Skin epidermis (tissue), 12 donors: ENCODE results near the gene CCSER2.
A peak's percentile ranks its signal among the peaks of the same experiment; 100 is the strongest.

Source experiments
- H3K27ac ChIP-seq, 21 experiments: fragments of 200-600 bp; sonication (generic) in 11 of 21; one replicate each; pipeline ENCODE4 v1.5.0; 2020; ENCODE audit warnings: mild to moderate bottlenecking in 3 of 21, inconsistent platforms in 2 of 21, moderate library complexity in 2 of 21
- H3K4me3 ChIP-seq, 7 experiments: fragments of 200-600 bp; sonication (generic) in 2 of 7; one replicate each; pipeline ENCODE4 v1.5.0; 2020; ENCODE audit warnings: inconsistent platforms in 2 of 7, mild to moderate bottlenecking in 2 of 7, moderate library complexity in 1 of 7

The CCSER2 gene

DNA sequence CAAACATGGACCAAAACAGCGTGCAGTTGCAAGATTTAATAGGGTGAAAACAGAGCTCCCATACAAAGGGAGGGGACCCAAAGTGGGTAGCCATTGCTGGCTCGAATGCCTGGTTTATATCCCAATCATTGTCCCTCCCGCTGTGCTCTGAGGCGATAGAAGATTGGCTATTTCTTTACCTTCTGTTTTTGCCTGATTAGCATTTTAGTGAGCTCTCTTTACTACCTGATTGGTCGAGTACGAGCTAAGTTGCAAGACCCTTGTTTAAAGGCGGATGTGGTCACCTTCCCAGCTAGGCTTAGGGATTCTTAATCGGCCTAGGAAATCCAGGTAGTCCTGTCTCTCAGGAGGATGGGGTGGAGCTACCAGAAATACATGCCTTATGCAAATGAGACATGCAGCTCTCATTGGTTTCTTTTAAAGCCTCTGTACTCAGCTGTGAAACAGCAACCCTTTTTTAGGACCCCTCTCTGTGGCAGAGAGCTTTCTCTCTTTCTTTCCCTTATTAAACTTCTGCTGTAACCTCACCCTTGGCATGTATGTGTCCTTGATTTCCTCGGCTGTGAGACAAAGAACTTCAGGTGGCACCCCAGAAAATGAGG, 202.4 kb downstream of the CCSER2 start:
- Histone ChIP-seq H3K27ac (no peak overlapping the region), H3K4me3 (no peak overlapping the region)

DNA sequence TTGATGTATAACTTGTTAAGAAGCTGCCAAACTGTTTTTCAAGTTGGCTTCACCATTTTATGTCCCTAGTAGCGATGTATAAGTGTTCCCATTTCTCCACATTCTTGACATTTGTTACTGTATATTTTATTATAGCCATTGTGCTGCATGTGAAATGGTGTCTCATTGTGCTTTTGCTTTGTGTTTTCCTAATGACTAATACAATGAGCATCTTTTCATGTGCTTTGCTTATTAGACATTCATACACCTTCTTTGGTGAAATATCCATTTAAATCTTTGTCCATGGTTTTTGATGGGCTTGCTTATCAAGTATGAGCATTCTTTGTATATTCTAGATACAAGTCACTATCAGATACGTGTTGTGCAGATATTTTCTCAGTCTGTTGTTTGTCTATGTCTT, 203.0 kb downstream of the CCSER2 start:
- Histone ChIP-seq H3K4me3 (no peak overlapping the region), H3K27ac (no peak overlapping the region)

DNA sequence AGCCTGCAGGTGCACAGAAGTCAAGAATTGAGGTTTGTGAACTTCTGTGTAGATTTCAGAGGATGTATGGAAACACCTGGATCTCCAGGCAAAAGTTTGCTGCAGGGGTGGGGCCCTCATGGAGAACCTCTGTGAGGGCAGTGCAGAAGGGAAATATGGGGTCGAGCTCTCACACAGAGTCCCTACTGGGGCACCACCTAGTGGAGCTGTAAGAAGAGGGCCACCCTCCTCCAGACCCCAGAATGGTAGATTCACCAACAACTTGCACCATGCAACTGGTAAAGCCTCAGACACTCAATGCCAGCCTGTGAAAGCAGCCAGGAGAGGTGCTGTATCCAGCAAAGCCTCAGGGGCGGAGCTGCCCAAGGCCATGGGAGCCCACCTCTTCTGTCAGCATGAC, 205.8 kb downstream of the CCSER2 start:
- no peak overlapping the region for H3K27ac ChIP-seq
- H3K4me3 ChIP-seq = no peak overlapping the region

GRCh38 chr10:84537447-84537931, 209.1 kb downstream of the CCSER2 start:
- Histone ChIP-seq H3K4me3 (no peak overlapping the region), H3K27ac (no peak overlapping the region)

DNA sequence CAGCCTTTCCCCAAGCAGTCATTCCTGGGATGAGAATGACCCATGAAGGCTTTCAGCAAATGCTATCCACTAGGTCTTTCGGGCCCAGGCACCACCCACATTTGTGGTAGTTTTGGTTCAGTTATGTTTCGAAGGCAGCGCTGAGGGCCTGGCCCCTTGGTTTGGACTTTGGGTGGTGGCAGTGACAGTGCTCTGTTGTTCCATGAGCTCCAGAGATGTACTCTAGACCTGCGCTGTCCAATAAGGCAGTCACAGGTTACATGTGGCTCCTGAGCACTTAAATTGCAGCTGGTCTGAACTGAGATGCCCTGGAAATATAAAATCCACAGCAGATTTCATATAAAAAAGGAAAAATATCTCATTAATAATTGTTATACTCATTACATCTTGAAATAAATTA, 209.6 kb downstream of the CCSER2 start:
- Histone ChIP-seq H3K4me3 (no peak overlapping the region), H3K27ac (no peak overlapping the region)

DNA sequence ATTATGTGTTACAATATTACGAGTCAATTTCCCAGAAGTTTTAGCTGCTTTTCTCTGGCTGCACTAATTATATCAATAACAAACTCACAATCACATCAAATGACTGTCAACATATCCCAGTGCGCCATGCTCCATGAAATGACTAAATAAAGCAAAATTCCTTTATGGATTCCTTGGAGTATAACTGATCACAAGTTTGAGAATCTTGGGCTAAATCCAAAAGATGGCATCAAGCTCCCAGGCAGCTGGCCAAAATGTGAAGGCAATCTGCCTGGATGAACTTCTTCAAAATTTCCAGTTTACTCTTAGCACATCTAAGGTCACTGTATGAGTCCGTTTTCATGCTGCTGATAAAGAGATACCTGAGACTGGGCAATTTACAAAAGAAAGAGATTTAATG, 210.8 kb downstream of the CCSER2 start:
- no peak overlapping the region for H3K27ac ChIP-seq
- no peak overlapping the region for H3K4me3 ChIP-seq

GRCh38 chr10:84540022-84540616, 211.7 kb downstream of the CCSER2 start:
- Histone ChIP-seq H3K4me3 (peak overlapping the region in 3 of 7 experiments; percentile 12 to 28 (median 16)), H3K27ac (no peak overlapping the region)

DNA sequence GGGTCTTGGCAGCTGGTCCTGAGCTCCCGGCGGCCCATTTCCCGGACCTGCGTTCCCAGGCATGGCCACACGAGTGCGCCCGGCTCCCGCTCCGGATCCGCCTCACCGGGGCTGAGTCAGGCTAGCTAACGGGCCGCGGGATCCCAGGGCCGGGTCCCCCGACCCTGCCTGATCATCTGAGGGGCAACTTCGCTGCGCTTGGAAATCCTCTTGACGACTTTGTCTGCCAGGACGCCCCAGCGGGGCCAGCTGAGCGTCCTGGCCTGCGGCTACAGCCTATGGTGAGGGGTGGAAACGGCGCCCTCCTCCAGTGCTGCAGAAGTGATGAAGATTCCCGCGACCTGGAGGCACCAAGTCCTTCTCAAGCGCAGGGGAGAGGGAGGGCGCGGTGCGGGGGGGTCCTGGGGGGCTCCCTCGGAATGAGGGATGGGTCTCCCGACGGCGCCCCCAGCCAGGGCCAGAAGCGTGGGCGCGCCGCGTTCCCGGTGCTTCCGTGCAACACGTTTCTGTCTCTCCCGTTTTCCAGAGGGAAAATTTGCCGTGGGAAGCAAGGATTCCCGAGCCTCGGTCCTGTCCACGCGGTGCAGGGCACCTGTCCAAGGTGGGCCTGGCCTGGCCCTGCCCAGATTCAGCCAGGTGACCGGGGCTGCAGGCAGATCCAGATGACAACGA, 212.4 kb downstream of the CCSER2 start:
- H3K4me3 ChIP-seq = peak overlapping the region in 6 of 7 experiments; percentile 12 to 28 (median 18)
- no peak overlapping the region for H3K27ac ChIP-seq

GRCh38 chr10:84541289-84541637, 212.9 kb downstream of the CCSER2 start:
- H3K27ac ChIP-seq = no peak overlapping the region
- H3K4me3 ChIP-seq = no peak overlapping the region

DNA sequence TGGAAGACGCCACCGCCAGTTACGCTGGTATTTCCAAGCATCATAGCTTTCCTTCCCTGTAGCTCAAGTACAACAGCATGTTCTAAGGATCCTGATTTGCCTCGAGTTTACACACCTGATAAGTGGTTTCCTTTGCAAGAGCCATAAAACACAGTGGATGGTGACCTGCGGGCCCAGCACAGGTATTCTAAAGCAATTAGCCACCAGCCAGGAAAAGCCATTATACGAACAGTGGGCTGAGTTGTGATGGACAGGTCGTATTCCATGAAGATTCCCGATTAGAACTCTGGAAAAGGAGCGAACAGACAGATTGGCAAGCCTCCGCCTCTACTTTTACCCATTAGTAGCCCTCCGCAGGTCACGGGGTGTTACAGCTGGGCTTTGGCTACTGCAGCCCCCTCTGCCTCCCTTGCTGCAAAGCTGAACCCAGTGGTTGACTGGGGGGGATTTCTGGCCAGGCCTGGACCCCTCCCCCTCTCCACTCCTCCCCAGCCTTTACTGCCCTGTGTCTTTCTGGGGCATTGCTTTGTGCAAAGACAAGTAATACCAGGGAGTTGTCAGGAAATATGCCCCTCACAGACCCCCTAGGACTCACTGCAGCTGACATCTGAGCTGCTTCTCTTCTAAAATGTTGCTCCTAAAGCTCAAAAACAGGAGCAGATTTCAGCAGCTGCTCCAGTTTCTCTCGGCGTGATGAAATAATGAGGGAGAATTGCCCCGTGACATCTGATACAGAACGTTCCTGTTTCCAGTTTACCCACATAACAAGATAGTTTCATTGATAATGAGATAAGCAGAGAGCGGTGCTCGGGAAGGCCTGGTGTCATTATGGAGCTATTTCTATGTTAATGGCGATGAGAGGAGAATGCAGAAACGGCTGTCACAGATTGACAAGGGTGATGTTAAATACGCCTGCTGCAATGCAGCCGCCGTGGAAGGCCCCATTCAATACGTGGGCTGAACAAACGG, 214.4 kb downstream of the CCSER2 start:
- Histone ChIP-seq H3K4me3 (no peak overlapping the region), H3K27ac (no peak overlapping the region)

- Histone ChIP-seq H3K4me3 (no peak overlapping the region), H3K27ac (no peak overlapping the region)
These were observed 215.6 kb downstream of the CCSER2 start for GRCh38 chr10:84543948-84544347.

DNA sequence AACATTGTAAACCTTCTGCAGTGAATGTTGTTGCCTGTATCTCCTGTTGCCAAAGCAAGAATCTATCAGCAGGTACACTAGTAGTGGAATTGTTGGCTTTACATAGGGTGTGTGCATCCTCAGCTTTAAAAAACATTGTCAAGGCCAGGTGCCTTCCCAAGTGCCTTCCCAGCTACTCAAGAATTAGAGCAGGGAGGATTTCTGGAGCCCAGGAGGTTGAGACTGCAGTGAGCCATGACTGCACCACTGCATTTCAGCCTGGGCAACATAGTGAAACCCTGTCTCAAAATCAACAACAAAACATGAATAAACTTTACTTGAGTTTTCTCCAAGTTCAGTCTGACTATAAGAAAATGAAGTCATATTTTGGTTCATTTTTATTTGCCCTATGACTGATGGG, 217.3 kb downstream of the CCSER2 start:
- Histone ChIP-seq H3K27ac (no peak overlapping the region), H3K4me3 (no peak overlapping the region)

GRCh38 chr10:84546609-84547008, 218.2 kb downstream of the CCSER2 start:
- no peak overlapping the region for H3K27ac ChIP-seq
- no peak overlapping the region for H3K4me3 ChIP-seq

DNA sequence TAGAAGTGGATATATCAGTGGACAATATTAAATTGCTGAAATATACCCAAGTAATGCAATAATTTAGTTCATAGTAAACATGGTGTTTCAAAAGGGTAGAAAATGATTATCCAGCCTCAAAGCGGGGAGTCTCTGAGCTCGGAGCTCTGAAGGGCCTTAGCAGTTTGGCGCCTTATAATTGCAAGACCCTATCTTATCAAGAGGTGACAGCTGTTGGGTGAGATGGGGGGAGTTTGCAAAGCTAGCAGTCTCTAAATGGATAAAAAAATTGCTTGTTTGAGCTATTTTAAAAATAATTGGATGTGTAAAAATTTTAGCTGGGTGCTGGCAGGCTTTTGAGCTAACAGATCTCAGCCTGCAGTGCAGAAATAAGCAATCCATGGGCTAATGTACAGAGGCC, 219.2 kb downstream of the CCSER2 start:
- no peak overlapping the region for H3K27ac ChIP-seq
- no peak overlapping the region for H3K4me3 ChIP-seq

- Histone ChIP-seq H3K27ac (no peak overlapping the region), H3K4me3 (no peak overlapping the region)
These were observed 220.5 kb downstream of the CCSER2 start for GRCh38 chr10:84548869-84549268.

- H3K4me3 ChIP-seq = no peak overlapping the region
- no peak overlapping the region for H3K27ac ChIP-seq
These were observed 221.2 kb downstream of the CCSER2 start for GRCh38 chr10:84549368-84550165.

GRCh38 chr10:84550756-84551436, 222.5 kb downstream of the CCSER2 start:
- Histone ChIP-seq H3K27ac (no peak overlapping the region), H3K4me3 (no peak overlapping the region)

DNA sequence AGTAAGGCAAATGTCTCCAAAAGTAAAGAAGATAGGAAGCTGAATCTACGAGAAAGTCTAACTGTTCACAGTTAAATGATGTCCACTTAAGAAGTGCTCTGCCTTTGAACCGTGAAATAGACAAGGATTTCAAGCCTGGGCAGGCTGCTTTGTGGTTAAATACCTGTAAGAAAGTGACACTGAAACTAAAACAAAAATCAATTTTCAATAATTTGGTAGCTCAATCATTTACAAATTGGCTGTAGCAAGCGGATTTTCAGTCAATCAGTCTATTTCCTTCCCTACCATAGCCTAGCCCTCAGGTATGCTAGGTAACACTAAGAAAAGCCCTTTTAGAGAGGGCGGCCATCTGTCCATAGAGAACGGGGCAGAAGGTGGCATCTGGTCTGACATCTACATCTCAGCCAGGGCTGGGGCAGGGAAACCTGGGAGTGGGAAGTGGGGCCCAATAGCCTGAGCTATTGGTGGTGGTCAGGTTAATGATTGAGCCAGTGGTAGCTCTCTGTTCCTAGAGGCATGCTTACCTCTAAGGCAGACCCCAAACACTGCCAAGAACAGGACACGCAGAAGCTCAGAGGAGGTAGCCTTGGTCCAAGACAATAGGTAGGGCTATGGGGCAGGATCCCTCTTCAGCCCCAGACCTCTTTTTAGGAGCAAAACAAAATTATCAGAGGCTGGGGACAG, 223.2 kb downstream of the CCSER2 start:
- H3K4me3 ChIP-seq = no peak overlapping the region
- H3K27ac ChIP-seq = no peak overlapping the region
